Fibroblast of villous mesenchyme (primary cell): Measurements from ENCODE around the gene IFI27. TPM values are rescaled to one million over a fixed set of nuclear protein-coding genes. Genes with fewer than 3 reads are reported as not detected.

ENCODE experiments used
- DNase-seq: peaks from one replicate; pipeline ENCODE4 v3.0.0-alpha.2; 2010; ENCODE audit warnings: low read depth
- H3K4me3 ChIP-seq: 2 replicates; pipeline ENCODE4 v1.5.1; 2011; ENCODE audit warnings: low read depth, mild to moderate bottlenecking, low read length
- CTCF ChIP-seq: IDR thresholded peaks from 2 replicates; pipeline ENCODE4 v1.5.1; 2012; ENCODE audit warnings: low read depth, mild to moderate bottlenecking, low read length; ENCODE audit not compliant: insufficient read depth
- total RNA-seq: library from RNA; depleted of rRNA; stranded (reverse); fragments of >200 nt; gene quantifications from 2 replicates; pipeline ENCODE4 v1.2.3, GENCODE V29; 2012

IFI27 gene
- total RNA-seq, 1 donor, result 51.4 TPM

GRCh38 chr14:94123868-94124267, 13.3 kb downstream of the IFI27 start:
- H3K4me3 ChIP-seq, result no peak overlapping the region
- TF ChIP-seq CTCF, result no peak
- no peak for DNase-seq

- no peak overlapping the region for H3K4me3 ChIP-seq
- TF ChIP-seq CTCF, result no peak
- DNase-seq, result no peak
Measured at GRCh38 chr14:94124582-94125377, 14.2 kb downstream of the IFI27 start.

GRCh38 chr14:94125659-94126418, 15.3 kb downstream of the IFI27 start:
- no peak overlapping the region for H3K4me3 ChIP-seq
- TF ChIP-seq CTCF, result no peak
- no peak for DNase-seq

GRCh38 chr14:94126419-94126677, 15.8 kb downstream of the IFI27 start:
- no peak for TF ChIP-seq CTCF
- no peak overlapping the region for H3K4me3 ChIP-seq
- no peak for DNase-seq

GRCh38 chr14:94126800-94127199, 16.3 kb downstream of the IFI27 start:
- no peak overlapping the region for H3K4me3 ChIP-seq
- TF ChIP-seq CTCF, result no peak
- DNase-seq, result no peak

GRCh38 chr14:94127330-94127729, 16.8 kb downstream of the IFI27 start:
- TF ChIP-seq CTCF, result no peak
- no peak for DNase-seq
- no peak overlapping the region for H3K4me3 ChIP-seq
